HEK293 (cell line): ENCODE data around the gene RBPJL.

Experiments used
- CTCF ChIP-seq: fragments of 450-650 bp; formaldehyde crosslinking; IDR thresholded peaks from 2 replicates; pipeline ENCODE4 v1.5.1; 2016; ENCODE audit warnings: missing biosample characterization, missing genetic modification characterization
- GLIS1 ChIP-seq: fragments of 450-650 bp; formaldehyde crosslinking; IDR thresholded peaks from 2 replicates; pipeline ENCODE4 v1.5.1; 2016; ENCODE audit warnings: missing biosample characterization, missing genetic modification characterization
- PATZ1 ChIP-seq: fragments of 450-650 bp; formaldehyde crosslinking; IDR thresholded peaks from 2 replicates; pipeline ENCODE4 v1.5.1; 2016; ENCODE audit warnings: missing biosample characterization, missing genetic modification characterization
- REST ChIP-seq: fragments of 450-650 bp; formaldehyde crosslinking; IDR thresholded peaks from 2 replicates; pipeline ENCODE4 v1.5.1; 2016; ENCODE audit warnings: missing biosample characterization, missing genetic modification characterization
- SETDB1 ChIP-seq: IDR thresholded peaks from one replicate; pipeline ENCODE4 v1.6.1; 2017; ENCODE audit warnings: mild to moderate bottlenecking, low read length, moderate library complexity, mixed read lengths; ENCODE audit not compliant: insufficient read length
- TCF7L2 ChIP-seq: IDR thresholded peaks from 2 replicates; pipeline ENCODE4 v1.6.1; 2011; ENCODE audit warnings: low read depth, mild to moderate bottlenecking, inconsistent platforms, low read length, moderate library complexity, borderline replicate concordance
- ZBTB26 ChIP-seq: fragments of 450-650 bp; formaldehyde crosslinking; optimal IDR thresholded peaks from 2 replicates; pipeline ENCODE3; 2016; ENCODE audit warnings: missing biosample characterization, mild to moderate bottlenecking, missing genetic modification characterization
- ZBTB48 ChIP-seq: fragments of 450-650 bp; formaldehyde crosslinking; IDR thresholded peaks from 2 replicates; pipeline ENCODE4 v1.5.1; 2016; ENCODE audit warnings: missing biosample characterization, missing genetic modification characterization
- ZBTB7A ChIP-seq: fragments of 450-650 bp; formaldehyde crosslinking; IDR thresholded peaks from 2 replicates; pipeline ENCODE4 v1.5.1; 2016; ENCODE audit warnings: low read depth, missing biosample characterization, missing genetic modification characterization
- ZNF274 ChIP-seq, 2 experiments: fragments of 200-500 bp in 1 of 2; fragments of 450-650 bp in 1 of 2; sonication (Bioruptor generic) in 1 of 2; formaldehyde crosslinking in 1 of 2; IDR thresholded peaks; 2 replicates each; pipeline versions ENCODE4 v1.5.1 to v1.6.1; 2014 to 2016; ENCODE audit warnings: borderline replicate concordance in 1 of 2, inconsistent platforms in 1 of 2, low read length in 1 of 2, missing biosample characterization in 1 of 2, missing genetic modification characterization in 1 of 2
- ZNF423 ChIP-seq: fragments of 450-650 bp; formaldehyde crosslinking; IDR thresholded peaks from 2 replicates; pipeline ENCODE4 v1.5.1; 2016; ENCODE audit warnings: missing biosample characterization, missing genetic modification characterization
- ZNF501 ChIP-seq: fragments of 450-650 bp; formaldehyde crosslinking; IDR thresholded peaks from 2 replicates; pipeline ENCODE4 v1.5.1; 2016; ENCODE audit warnings: missing biosample characterization, missing genetic modification characterization
- ZSCAN16 ChIP-seq: fragments of 450-650 bp; formaldehyde crosslinking; IDR thresholded peaks from 2 replicates; pipeline ENCODE4 v1.5.1; 2016; ENCODE audit warnings: missing biosample characterization, missing genetic modification characterization

GRCh38 chr20:45344168-45344860, 37.7 kb downstream of the RBPJL start:
- TF ChIP-seq SETDB1, result no peak
- no peak for TF ChIP-seq CTCF
- TF ChIP-seq ZNF501, result no peak
- no peak for TF ChIP-seq ZNF274 (IDR thresholded peaks at IDR 0.05; ENCODE audit: low read length)
- TF ChIP-seq ZNF274 (tag by site-specific recombination; IDR thresholded peaks at IDR 0.05; ENCODE audit: borderline replicate concordance), result no peak
- peak; percentile 15; the same call in 1 of the 2 replicates for TF ChIP-seq GLIS1 (tag by site-specific recombination)
- TF ChIP-seq ZBTB48 (tag by site-specific recombination), result no peak
- no peak for TF ChIP-seq TCF7L2
- no peak for TF ChIP-seq REST (tag by site-specific recombination)
- no peak for TF ChIP-seq ZBTB26 (tag by site-specific recombination)
- TF ChIP-seq ZNF423, result no peak
- TF ChIP-seq PATZ1 (tag by site-specific recombination), result peak; percentile 44; the same call in 1 of the 2 replicates
- no peak for TF ChIP-seq ZSCAN16 (tag by site-specific recombination)
- no peak for TF ChIP-seq ZBTB7A
